Cortex of kidney (tissue), 1 donor: ENCODE results near the gene RPS6KC1.
"Not testable (repeated sequence)": the region's sequence is repeated elsewhere in the genome, so short reads cannot be mapped to it uniquely, and the experiment has no call there.

Source experiments
- DNase-seq: peaks from one replicate; lab custom pipeline; 2025; lab: John Stamatoyannopoulos, UW

The RPS6KC1 gene

DNA sequence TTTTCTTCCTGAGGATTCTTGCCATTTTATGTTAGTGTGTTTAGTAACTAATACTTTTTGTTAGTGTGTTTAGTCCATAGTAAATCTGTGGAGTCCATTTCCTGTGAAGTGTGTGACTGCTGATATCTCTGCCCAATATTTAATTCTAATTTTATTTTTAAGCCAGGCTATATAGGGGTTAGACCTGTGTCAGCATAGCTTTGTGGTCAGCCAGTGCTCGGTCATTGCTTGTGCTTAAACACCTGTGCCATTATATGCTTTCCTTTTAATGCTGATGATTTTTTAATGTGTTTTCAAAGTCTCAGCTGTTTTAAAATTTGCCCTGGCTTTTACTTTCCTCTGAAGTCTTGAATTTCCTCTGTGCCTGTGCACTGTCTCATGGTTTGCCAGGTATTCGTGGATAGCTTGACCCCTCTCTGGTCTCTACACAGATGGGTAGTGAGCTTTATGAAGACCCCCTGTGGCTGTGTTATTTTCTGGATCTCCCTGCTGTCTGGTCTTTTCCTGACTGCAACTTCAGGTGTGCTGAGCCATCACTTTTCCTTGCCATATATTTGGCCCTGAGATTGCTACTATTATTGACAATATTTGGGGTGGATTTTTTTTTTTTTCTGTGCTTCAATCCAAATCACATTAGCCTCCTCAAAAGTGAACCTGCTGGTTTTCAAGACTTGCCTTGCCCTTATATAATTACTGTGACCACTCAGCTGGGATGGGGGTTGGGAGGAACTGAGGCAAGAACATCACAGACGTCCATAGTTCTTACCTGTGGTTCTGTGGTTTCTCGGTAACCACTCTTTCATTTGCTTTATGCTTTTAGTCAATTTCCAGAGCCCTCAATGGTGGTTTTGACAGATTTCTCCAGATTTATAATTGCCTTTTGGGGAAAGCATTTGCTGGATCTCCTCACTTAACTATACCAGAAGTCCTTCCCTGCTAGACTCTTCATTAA is 59.6 kb downstream of the RPS6KC1 start:
- DNase-seq, result no peak

DNA sequence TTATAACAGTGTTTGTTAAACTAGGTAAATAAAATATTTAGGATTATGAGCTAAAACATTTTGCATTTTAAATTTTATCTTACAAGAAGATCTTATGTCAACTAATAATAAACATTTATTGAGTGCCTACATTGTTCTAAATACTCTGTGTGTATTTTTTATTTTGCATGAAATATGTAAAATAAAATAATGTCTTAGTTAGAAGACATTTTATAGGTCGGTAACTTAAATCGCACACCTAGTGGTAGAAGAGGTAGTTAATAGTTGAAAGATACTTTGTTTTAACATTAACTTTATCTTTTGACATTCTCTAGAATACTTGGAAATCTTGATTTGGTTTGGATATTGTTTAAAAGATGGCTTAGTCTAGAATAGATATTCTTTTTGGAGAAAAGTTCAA is 60.5 kb downstream of the RPS6KC1 start:
- DNase-seq, result no peak

DNA sequence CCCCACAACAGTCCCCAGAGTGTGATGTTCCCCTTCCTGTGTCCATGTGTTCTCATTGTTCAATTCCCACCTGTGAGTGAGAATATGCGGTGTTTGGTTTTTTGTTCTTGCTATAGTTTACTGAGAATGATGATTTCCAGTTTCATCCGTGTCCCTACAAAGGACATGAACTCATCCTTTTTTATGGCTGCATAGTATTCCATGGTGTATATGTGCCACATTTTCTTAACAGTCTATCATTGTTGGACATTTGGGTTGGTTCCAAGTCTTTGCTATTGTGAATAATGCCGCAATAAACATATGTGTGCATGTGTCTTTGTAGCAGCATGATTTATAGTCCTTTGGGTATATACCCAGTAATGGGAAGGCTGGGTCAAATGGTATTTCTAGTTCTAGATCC is 61.7 kb downstream of the RPS6KC1 start:
- DNase-seq, result not testable (repeated sequence)

DNA sequence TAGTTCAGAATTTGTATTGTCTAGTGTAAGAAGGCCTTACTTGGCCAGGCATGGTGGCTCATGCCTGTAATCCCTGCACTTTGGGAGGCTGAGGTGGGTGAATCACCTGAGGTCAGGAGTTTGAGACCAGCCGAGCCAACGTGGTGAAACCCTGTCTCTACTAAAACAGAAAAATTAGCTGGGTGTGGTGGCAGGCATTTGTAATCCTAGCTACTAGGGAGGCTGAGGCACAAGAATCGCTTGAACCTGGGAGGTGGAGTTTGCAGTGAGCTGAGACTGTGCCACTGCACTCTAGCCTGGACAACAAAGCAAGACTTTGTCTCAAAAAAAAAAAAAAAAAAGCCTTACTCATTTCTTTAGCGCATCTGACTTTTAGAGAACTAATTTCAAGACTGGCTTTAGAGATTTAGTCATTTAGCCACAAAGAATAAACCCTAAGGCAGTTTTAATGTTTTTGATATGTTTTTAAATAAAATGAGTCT is 66.7 kb downstream of the RPS6KC1 start:
- not testable (repeated sequence) for DNase-seq

DNA sequence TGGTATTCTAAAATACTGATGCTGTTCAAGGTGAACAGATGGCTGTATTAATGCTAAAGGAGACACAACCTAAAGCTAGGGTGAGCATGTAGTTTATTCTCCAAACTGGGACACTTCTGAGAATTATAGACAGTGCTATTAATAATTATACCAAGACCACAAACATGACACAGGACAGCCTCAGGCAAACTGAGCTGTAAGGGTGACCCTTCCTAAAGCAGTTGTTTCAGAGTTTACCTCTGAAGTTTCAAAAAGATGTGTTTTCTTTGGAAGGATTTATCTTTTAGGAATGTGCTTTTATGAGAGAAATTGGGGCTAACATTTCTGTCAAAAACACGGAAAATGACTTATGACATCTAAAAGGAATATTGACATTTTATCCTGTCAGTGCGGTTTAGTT is 68.8 kb downstream of the RPS6KC1 start:
- DNase-seq, result no peak

DNA sequence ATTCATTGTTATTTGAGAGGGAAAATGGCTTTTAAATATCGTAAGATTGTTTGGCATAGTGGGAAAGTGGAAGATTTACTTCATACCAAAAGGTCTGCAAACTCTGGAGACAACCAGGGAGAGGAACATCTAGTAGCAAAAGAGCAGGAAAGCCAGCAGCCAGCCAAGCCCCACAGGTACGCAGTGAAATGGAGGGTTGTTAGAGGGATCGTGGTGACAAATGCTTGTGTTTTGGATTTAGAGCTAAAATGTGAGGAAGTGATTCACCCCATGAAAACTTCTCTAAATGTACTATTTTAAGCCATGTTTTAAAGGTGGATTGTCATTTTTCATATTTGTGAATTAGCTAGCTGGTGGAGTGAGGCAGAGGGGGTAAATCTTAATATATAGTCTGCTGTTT is 69.3 kb downstream of the RPS6KC1 start:
- DNase-seq, result no peak

DNA sequence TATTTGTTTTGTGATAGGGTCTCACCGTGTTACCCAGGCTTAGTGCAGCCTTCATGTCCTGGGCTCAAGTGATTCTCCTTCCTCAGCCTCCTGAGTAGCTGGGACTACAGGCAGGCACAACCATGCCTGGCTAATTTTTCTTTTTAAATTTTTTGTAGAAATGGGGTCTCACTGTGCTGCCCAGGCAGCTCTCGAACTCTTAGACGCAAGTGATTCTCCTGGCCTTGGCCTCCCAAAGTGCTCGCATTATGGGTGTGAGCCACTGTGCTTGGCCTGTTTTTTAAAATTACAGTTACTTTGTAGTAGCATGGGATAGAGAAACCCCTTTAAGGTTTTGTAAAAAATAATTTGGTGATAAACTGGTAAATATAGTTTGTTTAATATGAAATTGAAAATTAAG is 69.9 kb downstream of the RPS6KC1 start:
- no peak for DNase-seq

DNA sequence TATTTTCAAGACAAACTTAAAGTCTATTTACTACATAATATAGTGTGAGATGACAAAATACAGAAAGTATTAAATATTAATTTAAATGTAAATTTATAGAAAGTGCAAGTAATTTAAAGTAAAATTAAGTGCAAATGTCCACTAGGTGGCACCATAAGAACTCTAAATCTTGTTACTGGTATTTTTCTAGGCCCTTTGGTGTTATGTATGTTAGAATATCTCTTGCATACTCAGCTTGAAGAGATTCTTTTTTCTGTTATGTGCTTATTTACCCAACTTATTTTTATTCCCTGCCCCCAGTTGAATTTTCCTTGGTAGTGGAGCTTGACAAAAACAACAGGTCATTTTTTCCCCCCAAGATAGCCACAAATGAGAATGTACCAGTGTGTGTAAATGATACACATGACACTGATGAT is 71.5 kb downstream of the RPS6KC1 start:
- DNase-seq, result no peak

DNA sequence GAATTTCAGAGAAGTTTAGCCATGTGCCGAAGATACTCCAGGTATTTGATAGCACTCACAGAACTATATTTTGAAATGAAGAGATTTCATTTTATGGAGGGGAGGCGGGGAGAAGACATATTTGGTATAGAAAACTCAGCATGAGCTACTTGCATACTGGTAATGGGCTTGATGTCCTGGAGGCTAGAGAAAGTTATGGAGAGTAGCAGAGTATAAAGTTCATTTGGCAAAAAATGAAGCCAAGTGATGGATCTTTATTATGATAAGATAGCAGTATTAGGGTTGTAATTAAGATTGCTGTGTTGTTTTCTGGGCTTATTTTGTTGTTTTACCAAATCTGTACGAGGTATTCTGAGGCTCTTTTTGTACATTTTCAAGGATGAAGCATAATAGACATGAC is 72.0 kb downstream of the RPS6KC1 start:
- no peak for DNase-seq

DNA sequence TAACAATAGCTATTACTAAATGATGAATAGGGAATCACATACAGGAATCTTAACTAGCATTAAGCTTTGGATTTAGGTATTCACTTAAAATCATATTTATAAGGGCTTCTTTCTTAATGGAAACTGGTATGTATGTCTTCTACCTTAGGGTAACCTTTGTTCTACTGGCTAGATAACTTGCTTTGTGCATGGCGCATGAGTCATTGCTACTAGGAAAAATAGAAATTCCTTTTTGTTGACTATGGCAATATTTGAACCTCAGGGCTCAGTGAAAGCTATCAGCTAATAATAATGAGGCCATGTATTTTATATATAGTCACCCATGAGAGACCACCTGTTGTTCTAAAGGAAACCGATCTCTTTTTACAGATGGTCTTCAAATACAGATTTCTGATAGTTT is 72.5 kb downstream of the RPS6KC1 start:
- DNase-seq, result no peak

DNA sequence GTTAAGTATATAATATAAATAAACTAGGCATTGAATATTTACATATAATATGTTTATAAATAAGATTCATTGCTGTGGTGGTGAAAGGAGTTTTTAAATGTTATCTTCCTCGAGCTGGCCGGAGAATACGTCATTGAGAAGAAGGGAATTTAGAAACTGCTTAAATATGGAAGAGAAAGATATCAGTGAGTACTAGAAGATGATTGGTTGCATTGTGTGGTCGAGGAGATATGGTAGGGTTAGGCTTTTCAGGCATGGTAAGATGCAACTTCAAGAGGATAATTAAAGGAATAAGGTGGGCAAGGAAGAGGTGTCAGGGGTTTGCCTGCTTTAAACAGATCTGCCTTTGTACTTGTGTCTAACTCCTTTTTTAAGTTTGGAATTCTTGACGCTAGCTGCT is 73.5 kb downstream of the RPS6KC1 start:
- DNase-seq, result no peak

DNA sequence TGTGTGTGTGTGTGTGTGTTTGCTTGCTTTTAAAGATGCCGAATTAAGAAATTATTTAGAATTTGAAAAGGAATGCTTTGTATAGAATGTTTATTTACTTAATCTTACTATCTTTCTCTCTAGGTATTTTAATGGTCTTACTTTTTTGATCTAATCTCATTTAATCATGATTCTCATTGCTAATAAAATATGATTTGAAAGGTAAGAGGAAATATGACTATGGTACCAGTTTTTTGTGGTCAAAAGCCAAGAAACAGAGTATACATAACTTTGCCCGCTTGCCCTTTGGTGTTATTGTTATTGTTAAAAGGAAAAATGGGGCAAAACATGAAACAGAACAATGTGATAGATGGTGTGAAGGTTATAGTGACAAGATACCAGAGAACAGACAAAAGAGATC is 74.6 kb downstream of the RPS6KC1 start:
- no peak for DNase-seq

DNA sequence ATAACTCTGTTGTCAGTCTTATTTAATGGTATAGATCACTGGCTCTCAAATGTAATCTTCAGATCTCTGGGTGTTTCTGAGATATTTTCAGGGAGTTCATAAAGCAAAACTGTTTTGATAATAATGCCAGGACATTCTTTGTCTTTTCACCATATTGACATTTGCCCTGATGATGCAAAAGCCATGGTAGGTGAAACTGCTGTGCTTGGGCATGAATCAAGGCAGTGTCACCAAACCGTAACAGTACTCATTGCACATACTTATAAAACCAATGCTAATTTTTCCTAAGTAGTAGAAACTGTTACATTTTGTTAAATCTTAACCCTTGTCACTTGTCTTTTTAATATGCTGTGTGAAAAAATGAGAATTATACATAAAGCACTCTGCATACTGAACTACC is 76.0 kb downstream of the RPS6KC1 start:
- DNase-seq, result no peak

DNA sequence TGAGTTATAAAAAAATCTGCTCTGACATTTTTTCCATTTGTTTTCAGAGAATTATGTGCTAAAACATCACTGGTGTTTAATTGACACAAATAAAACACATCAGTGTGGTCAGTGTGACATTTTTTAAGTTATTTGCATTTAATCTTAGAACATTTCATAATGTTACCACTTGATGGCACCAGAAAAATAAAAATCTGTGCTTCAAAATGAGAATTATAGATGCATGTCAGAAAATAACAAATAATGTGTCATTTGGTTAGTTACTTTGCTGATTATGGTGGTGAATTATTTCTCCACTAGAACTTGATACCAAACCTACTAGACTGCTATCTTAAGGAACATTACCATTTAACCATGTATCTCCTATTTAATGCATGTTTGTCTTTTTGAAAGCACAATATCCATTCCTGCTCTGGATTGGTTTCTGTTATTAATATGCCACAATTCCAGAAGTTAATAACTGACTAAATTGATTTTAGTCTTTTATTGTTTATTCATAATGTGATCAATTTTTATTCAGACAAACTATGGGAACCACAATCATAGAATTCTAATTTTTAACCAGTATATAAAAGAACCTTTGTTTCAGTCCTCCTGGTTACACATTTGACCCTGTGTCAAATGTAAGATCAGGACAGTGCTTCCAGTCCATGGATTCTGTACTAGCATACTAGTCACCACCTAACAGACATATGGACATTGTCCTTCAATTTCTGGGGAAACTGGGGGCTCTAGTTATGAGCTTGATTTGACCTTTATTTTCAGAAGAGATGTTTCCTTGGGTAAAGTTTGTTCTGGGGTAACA is 81.0 kb downstream of the RPS6KC1 start:
- no peak for DNase-seq

DNA sequence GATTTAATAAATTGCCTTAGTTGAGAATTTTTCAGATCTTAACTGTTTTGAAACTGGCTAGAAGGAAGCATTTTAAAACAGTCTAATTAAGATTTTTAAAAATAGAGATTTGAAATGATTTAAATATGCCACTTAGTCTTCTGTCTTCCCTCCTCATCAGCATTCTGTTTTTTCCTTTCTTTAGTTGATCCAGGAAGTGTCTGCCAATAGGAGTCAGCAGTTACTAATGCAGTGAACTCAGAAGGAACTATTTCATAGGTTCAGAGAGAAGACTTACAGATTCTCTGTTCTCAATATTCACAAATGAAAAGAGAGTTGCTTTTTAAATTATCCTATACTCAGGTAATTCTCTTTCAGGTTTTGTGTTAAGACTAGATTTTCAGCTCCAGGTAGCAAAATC is 84.5 kb downstream of the RPS6KC1 start:
- no peak for DNase-seq

DNA sequence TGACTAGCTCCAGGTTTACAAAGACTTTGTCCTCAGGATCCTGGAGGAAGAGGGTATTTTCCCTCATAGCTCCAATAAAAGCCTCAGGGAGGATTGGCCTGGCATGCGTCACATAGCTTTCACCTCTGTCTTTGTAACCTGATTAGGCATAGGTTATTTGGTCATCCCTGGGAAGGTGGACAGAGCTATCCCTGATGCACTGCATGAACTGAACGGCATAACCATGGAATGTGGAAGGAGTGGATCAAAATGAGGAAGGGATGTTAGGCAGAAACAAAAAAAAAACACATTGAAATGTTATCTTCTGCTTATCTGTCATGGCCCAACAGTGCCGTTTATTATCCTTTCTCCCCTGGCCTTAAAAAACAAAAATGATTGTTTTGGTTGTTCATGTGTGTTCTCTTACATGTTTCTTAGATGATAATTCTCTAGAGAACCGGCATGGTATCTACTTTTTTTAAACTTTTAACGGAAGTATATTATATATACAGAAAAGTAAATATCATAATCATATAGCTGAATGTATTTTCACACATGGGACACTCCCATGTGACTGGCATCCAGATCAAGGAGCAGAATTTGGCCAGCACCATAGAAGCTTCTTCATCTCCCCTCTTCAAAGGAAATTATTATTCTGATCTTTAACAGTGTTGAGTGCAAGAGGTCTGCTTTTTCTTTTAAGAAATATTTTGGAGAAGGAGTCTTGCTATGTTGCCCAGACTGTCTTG is 85.3 kb downstream of the RPS6KC1 start:
- no peak for DNase-seq

DNA sequence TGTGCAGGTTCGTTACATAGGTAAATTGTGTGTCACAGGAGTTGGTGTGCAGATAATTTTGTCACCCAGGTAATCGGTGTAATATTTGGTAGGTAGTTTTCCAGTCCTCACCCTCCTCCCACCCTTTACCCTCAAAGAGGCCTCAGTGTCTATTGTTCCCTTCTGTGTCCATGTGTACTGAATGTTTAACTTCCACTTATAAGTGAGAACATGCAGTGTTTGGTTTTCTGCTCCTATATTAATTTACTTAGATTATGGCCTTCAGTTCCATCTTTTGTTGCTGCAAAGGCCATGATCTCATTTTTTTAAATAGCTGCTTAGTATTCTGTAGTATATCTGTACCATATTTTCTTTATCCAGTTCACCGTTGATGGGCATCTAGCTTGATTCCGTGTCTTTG is 87.3 kb downstream of the RPS6KC1 start:
- DNase-seq, result no peak

DNA sequence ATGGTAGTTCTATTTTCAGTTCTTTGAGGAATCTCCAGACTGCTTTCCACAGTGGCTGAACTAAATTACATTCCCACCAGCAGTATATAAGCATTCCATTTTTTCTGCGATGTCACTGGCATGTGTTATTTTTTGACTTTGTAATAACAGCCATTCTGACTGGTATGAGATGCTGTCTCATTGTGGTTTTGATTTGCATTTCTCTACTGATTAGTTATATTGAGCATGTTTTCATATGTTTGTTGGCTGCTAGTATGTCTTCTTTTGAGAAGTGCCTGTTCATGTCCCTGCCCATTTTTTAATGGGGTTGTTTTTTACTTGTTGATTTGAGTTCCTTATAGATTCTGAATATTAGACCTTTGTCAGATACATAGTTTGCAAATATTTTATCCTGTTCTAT is 87.9 kb downstream of the RPS6KC1 start:
- no peak for DNase-seq

DNA sequence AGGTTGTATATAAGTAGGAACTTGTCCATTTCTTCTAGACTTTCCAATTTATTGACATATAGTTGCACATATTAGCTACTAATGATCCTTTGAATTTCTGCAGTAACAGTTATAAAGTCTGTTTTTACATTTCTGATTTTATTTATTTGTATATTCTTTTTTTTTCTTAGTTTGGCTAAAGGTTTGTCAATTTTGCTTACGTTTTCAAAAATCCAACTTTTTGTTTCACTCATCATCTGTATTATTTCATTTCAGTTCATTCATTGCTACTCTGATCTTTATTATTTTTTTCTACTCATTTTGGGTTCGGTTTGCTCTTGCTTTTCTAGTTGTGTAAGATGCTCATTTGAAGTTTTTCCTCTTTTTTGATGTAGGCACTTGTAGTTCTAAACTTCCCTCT is 97.9 kb downstream of the RPS6KC1 start:
- no peak for DNase-seq

DNA sequence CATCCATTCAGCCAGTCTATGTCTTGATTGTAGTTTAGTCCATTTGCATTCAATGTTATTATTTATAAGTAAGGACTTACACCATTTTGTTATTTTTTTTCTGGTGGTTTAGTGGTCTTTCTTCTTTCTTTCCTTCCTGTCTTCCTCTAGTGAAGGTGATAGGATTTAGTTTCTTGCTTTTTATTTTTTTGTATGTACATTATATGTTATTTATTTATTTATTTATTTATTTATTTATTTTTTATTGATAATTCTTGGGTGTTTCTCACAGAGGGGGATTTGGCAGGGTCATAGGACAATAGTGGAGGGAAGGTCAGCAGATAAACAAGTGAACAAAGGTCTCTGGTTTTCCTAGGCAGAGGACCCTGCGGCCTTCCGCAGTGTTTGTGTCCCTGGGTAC is 99.0 kb downstream of the RPS6KC1 start:
- DNase-seq, result not testable (repeated sequence)

DNA sequence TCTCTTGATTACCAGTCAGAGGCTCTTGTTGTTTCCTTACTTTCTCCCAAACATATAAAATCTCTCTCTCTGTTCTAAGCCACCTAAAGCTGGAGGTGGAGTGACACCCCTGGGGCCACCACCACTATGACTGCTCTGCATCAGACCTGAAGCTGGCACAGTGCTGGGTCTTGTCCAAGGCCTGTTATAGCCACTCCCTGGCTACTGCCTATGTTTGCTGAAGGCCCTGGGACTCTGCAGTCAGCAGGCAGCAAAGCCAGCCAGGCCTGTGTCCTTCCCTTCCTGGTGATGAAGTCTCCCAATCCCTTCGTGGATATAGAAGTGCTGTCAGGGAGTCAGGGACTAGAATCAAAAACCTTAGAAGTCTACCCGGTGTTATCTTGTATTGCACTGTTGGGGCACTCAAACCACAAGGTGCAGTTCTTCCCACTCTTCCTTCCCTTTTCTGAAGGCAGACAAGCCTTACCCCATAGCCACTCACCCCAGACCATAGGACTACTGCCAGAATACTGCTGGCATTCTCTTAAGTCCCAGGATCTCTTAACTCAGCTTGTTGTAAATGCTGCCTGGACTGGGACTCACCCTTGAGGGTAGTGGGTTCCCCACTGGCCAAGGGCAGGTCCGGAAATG is 103.1 kb downstream of the RPS6KC1 start:
- no peak for DNase-seq

DNA sequence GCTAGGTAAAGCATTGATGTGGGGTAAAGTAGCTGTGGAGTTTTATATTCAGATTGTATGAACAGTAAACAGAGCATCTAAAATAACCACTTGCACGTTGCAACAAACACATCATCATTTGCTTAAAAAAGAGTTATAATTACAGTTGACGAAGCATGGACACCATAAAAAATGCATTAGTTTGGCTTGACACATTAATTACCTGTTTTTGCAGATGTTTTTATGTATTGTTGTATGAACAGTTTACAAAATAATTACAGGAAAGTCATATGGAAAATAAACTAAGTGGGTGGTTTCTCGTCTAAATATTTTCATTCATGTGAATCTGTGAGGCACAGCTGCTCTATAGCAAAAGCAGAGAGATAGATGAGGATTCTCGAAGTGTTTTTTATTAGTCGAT is 108.3 kb downstream of the RPS6KC1 start:
- DNase-seq, result no peak
